ENCODE data around the gene TRMT6.

Gene TRMT6

DNA sequence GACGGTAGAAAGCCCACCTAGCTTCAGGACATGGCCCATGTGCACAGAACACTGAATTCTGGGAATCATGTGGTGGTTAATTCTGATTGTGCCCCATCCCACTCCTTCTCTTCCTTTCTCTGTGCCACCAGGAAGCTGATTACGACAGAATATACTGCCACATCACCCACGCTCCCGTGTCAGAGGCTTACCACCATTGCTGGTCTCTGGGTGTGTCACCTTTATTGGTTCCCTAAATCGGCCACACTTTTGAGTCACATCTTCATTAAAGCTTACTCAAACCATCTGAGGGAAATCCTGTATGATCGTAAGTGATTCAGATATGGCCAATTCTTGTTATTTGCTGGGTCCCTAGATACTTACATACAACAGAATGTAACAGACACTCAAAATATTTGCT lies 3.1 kb downstream of the TRMT6 start:
- 97% methylated on average over 6 of the region's 6 CpGs for WGBS
- no peak overlapping the region for H3K27ac ChIP-seq (ENCODE audit: low read depth, low read length)

DNA sequence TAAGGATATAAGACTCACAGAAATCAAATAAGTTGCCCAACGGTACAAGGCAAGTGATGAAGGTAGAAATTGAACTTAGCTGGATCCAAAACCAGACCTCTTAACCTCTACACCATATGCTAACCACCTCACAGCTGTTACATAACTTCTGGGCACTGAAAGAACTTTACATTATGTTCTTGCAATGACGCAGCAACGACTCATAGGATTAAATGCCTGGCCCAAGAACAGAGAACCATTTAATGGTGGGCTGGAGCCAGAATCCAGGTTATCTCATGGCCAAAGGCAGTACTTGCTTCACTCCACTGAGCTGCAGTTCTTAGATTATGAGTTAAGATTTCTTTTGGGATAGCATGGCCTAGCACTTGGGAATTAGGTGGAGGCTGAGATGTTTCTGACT lies 4.4 kb downstream of the TRMT6 start:
- no peaks in the 10 kb centered on the region for H3K27me3 ChIP-seq (ENCODE audit: insufficient read depth, low read length)
- no peak overlapping the region for H3K27ac ChIP-seq (ENCODE audit: low read depth, low read length)
- no peaks in the 10 kb centered on the region for H3K9me3 ChIP-seq (ENCODE audit: insufficient read depth, low read depth, low read length)
- peaks cover 6% of the 10 kb centered on the region; the same call in 1 of the 2 replicates for H3K4me1 ChIP-seq (ENCODE audit: insufficient read depth, low read length)
- H3K9ac ChIP-seq (ENCODE audit: low read depth, low read length), result no peak overlapping the region
- 97% methylated on average over 3 of the region's 3 CpGs for whole genome bisulfite sequencing
- H3K36me3 ChIP-seq (ENCODE audit: insufficient read depth, low read length), result peaks cover 75% of the 10 kb centered on the region
- no peak overlapping the region for H3K4me3 ChIP-seq (ENCODE audit: low read length)

More for the DNA sequence above, 3.1 kb downstream of the TRMT6 start:
- H3K27me3 ChIP-seq (ENCODE audit: insufficient read depth, low read length), result no peaks in the 10 kb centered on the region
- no peak overlapping the region for H3K9ac ChIP-seq (ENCODE audit: low read depth, low read length)
- peaks cover 67% of the 10 kb centered on the region for H3K36me3 ChIP-seq (ENCODE audit: insufficient read depth, low read length)
- no peaks in the 10 kb centered on the region for H3K9me3 ChIP-seq (ENCODE audit: insufficient read depth, low read depth, low read length)
- no peak overlapping the region for H3K4me3 ChIP-seq (ENCODE audit: low read length)
- peaks cover 13% of the 10 kb centered on the region; the same call in 1 of the 2 replicates for H3K4me1 ChIP-seq (ENCODE audit: insufficient read depth, low read length)

DNA sequence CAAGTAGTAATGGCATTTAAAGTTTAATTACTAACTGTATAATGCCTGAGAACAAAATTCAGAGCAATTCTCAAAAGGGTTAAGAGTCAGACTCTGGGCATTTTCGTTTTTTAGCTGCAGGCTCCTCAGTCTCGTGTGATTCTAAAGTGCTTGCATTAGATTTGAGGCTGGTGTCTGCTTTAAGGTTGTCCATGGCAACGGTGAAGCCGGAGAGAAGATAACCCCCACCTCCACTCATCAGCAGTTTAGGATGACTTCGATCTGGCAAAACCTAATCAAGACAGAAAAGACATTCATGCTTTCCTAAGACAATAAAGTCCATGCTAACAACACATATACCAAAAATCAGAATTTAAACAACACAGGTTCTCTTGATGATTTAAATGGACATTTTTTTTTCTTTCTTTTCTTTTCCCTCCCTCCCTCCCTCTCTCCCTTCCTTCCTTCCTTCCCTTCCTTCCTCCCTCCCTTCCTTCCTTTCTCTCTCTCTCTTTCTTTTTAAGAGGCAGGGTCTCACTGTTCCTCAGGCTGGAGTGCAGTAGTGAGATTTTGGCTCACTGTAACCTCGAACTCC lies 11.8 kb downstream of the TRMT6 start:
- Histone ChIP-seq H3K4me1 (ENCODE audit: insufficient read depth, low read length) (no peaks in the 10 kb centered on the region), H3K27me3 (ENCODE audit: insufficient read depth, low read length) (no peaks in the 10 kb centered on the region), H3K36me3 (ENCODE audit: insufficient read depth, low read length) (peaks cover 61% of the 10 kb centered on the region), H3K9me3 (ENCODE audit: insufficient read depth, low read depth, low read length) (no peaks in the 10 kb centered on the region), H3K9ac (ENCODE audit: low read depth, low read length) (no peak overlapping the region), H3K4me3 (ENCODE audit: low read length) (no peak overlapping the region), H3K27ac (ENCODE audit: low read depth, low read length) (no peak overlapping the region)
- 93% methylated on average over 6 of the region's 6 CpGs for WGBS

DNA sequence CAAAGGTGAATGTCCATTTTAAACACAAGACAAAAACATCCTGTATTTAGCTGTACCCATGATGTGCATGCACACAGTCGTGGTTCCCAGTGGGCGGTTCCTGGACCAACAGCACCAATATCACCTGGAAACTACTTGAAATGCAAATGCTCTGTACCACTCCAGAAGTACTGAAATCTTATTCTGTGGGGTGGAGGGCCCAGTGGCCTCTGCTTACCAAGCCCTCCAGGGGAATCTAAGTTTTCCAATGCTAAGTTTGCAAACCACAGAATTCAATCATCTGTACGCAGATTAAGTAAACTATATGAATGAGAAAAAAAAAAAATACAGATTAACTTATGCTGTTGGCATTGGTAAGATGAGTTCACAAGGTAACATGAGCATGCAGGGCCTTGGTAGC lies 14.1 kb downstream of the TRMT6 start:
- Histone ChIP-seq H3K27me3 (ENCODE audit: insufficient read depth, low read length) (no peaks in the 10 kb centered on the region), H3K9ac (ENCODE audit: low read depth, low read length) (no peak overlapping the region), H3K4me3 (ENCODE audit: low read length) (no peak overlapping the region), H3K36me3 (ENCODE audit: insufficient read depth, low read length) (peaks cover 38% of the 10 kb centered on the region), H3K4me1 (ENCODE audit: insufficient read depth, low read length) (no peaks in the 10 kb centered on the region), H3K27ac (ENCODE audit: low read depth, low read length) (no peak overlapping the region), H3K9me3 (ENCODE audit: insufficient read depth, low read depth, low read length) (no peaks in the 10 kb centered on the region)
- WGBS, result 92% methylated on average over 2 of the region's 3 CpGs

GRCh38 chr20:5935384-5935783 lies 14.9 kb downstream of the TRMT6 start:
- no CpG with 5 or more reads among the region's 1 CpG for WGBS
- Histone ChIP-seq H3K4me1 (ENCODE audit: insufficient read depth, low read length) (no peaks in the 10 kb centered on the region), H3K27ac (ENCODE audit: low read depth, low read length) (no peak overlapping the region), H3K9me3 (ENCODE audit: insufficient read depth, low read depth, low read length) (no peaks in the 10 kb centered on the region), H3K36me3 (ENCODE audit: insufficient read depth, low read length) (peaks cover 29% of the 10 kb centered on the region), H3K27me3 (ENCODE audit: insufficient read depth, low read length) (no peaks in the 10 kb centered on the region), H3K4me3 (ENCODE audit: low read length) (no peak overlapping the region), H3K9ac (ENCODE audit: low read depth, low read length) (no peak overlapping the region)

DNA sequence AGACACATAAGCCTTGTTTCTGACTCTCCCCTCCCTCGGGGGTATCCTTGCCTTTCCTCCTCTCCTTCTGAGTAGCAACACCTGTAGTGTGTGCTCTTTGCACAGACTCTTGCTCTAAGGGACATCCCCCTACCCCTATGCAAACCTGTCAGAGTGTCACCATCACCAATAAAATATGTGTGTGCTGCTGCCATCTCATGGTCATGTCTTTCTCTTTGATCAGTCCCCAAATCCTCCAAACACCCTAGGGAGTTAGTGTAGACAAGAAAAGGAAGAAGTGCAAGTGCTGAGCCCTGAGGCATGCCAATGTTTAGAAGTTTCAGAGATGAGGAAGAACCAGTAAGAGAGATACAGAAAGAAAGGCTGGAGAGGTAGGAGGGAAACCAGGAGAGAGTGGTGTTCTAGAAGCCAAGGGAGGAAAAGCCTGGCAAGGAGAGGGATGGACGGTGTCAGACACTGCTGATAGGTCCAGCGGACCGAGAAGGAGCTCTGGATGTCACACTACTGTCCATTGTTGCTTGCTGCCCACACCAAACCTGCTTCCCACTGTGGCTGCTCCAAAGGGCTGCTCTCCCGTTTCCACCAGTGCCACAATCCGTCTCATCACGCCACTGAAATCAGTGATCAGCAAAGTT lies 16.4 kb downstream of the TRMT6 start:
- no peak overlapping the region for H3K9ac ChIP-seq (ENCODE audit: low read depth, low read length)
- no peaks in the 10 kb centered on the region for H3K27me3 ChIP-seq (ENCODE audit: insufficient read depth, low read length)
- H3K9me3 ChIP-seq (ENCODE audit: insufficient read depth, low read depth, low read length), result no peaks in the 10 kb centered on the region
- H3K27ac ChIP-seq (ENCODE audit: low read depth, low read length), result no peak overlapping the region
- H3K36me3 ChIP-seq (ENCODE audit: insufficient read depth, low read length), result peaks cover 15% of the 10 kb centered on the region
- H3K4me3 ChIP-seq (ENCODE audit: low read length), result no peak overlapping the region
- no peaks in the 10 kb centered on the region for H3K4me1 ChIP-seq (ENCODE audit: insufficient read depth, low read length)
- WGBS, result 84% methylated on average over 7 of the region's 7 CpGs

- WGBS, result 93% methylated on average over 3 of the region's 3 CpGs
- H3K27ac ChIP-seq (ENCODE audit: low read depth, low read length), result no peak overlapping the region
These were observed 17.5 kb downstream of the TRMT6 start for GRCh38 chr20:5932796-5933195.

DNA sequence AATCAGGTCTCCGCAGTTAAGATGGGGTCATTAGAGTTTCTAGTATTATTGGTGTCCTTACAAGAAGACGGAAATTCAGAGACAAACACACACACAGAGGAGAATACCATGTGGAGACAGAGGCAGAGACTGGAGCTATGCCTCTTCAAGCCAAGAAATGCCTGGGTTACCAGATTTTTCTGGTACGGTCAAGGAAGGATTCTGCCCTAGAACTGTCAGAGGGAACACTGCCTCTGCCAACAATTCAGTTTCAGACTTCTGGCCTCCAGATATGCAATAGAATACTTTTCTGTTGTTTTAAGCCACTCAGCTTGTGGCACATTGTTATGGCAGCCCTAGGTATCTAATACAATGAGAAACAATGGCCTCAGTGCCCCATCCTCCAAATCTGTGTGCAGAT lies 18.9 kb downstream of the TRMT6 start:
- Histone ChIP-seq H3K27ac (ENCODE audit: low read depth, low read length) (no peak overlapping the region), H3K27me3 (ENCODE audit: insufficient read depth, low read length) (no peaks in the 10 kb centered on the region), H3K4me1 (ENCODE audit: insufficient read depth, low read length) (no peaks in the 10 kb centered on the region), H3K9ac (ENCODE audit: low read depth, low read length) (no peak overlapping the region), H3K9me3 (ENCODE audit: insufficient read depth, low read depth, low read length) (no peaks in the 10 kb centered on the region), H3K4me3 (ENCODE audit: low read length) (no peak overlapping the region), H3K36me3 (ENCODE audit: insufficient read depth, low read length) (no peaks in the 10 kb centered on the region)
- 92% methylated on average over 3 of the region's 3 CpGs for WGBS

More at GRCh38 chr20:5932796-5933195, 17.5 kb downstream of the TRMT6 start:
- Histone ChIP-seq H3K9me3 (ENCODE audit: insufficient read depth, low read depth, low read length) (no peaks in the 10 kb centered on the region), H3K36me3 (ENCODE audit: insufficient read depth, low read length) (peaks cover 5% of the 10 kb centered on the region), H3K27me3 (ENCODE audit: insufficient read depth, low read length) (no peaks in the 10 kb centered on the region), H3K9ac (ENCODE audit: low read depth, low read length) (no peak overlapping the region), H3K4me3 (ENCODE audit: low read length) (no peak overlapping the region), H3K4me1 (ENCODE audit: insufficient read depth, low read length) (no peaks in the 10 kb centered on the region)

DNA sequence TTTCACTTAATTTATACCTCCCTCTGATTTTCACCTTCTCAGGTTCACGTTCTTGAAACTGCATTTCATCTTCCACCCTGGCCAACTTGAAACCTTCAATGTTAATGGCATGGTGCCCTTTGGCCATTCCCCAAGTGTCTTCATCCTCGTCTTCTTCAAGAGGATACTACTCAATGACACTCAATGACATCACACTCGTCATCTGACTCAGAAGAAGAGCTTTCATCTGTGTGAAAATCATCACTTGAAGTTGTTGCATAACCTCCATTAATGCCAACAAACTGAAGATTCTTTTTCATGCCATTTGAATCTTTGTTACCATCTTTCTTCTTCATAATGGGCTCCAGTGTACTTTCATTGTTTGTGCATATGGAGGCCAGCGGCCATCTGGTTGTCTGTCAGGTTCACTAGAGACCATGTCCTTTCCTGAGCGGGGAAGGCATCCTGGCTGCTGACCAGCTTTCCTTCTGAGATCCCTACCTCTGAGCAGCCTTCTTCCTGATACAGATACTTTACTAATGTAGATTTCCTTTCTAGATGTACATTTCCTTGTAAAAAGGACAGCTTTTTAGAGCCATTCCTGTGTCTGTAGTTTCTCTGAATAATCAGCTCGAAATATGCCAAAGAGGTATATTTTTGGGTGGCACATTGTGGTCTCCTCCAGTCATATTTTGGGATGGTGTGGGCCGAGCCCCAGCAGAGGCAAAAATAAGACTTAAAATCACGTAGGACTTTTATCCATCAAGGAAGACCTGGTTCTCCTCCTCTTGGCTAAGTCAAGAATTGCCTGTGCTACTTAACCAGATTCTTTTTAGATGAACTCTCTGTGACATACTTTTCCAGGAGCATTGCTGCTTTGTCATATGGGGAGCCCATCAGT lies 21.3 kb downstream of the TRMT6 start:
- Histone ChIP-seq H3K4me3 (ENCODE audit: low read length) (no peak overlapping the region), H3K9ac (ENCODE audit: low read depth, low read length) (no peak overlapping the region), H3K27me3 (ENCODE audit: insufficient read depth, low read length) (no peaks in the 10 kb centered on the region), H3K36me3 (ENCODE audit: insufficient read depth, low read length) (no peaks in the 10 kb centered on the region), H3K27ac (ENCODE audit: low read depth, low read length) (no peak overlapping the region), H3K4me1 (ENCODE audit: insufficient read depth, low read length) (no peaks in the 10 kb centered on the region), H3K9me3 (ENCODE audit: insufficient read depth, low read depth, low read length) (no peaks in the 10 kb centered on the region)
- WGBS, result 86% methylated on average over 8 of the region's 8 CpGs

DNA sequence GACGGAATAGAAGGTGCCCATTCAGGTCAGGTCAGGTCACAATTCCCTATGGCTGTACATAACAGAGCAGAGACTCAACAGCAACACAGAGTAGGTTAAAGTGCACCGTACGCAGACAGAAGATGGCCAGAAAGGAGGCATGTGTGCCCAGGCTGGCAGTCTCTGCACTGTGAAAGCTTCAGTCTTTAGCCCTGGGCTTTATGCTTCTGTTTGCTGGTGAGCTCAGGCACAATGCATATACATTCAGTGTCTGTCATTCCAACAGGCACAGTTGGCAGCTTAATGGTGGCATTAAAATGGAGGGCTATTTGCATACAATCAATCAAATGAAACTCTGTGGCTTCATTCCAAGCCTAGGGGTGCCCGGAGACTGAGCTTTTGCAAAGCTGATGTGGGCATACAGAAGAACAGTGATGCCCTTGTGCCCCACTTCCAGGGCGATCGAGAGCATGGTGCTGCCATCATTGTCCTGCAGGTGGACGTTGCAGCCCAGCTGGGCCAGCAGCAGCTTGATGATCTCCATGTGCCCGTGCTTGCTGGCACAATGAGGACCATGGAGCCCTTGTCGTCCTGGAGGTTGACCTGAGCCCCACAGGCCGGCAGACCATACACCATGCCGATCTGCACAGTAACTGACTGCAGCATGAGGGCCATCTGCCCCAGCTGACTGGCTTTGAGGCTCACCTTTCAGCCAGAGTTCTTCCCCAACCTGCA lies 22.4 kb downstream of the TRMT6 start:
- Histone ChIP-seq H3K27me3 (ENCODE audit: insufficient read depth, low read length) (no peaks in the 10 kb centered on the region), H3K36me3 (ENCODE audit: insufficient read depth, low read length) (no peaks in the 10 kb centered on the region), H3K4me1 (ENCODE audit: insufficient read depth, low read length) (no peaks in the 10 kb centered on the region), H3K9ac (ENCODE audit: low read depth, low read length) (no peak overlapping the region), H3K4me3 (ENCODE audit: low read length) (no peak overlapping the region), H3K9me3 (ENCODE audit: insufficient read depth, low read depth, low read length) (no peaks in the 10 kb centered on the region), H3K27ac (ENCODE audit: low read depth, low read length) (no peak overlapping the region)
- WGBS, result 90% methylated on average over 11 of the region's 11 CpGs

- Histone ChIP-seq H3K9me3 (ENCODE audit: insufficient read depth, low read depth, low read length) (no peaks in the 10 kb centered on the region), H3K36me3 (ENCODE audit: insufficient read depth, low read length) (no peaks in the 10 kb centered on the region), H3K9ac (ENCODE audit: low read depth, low read length) (no peak overlapping the region), H3K27me3 (ENCODE audit: insufficient read depth, low read length) (no peaks in the 10 kb centered on the region), H3K4me3 (ENCODE audit: low read length) (no peak overlapping the region), H3K4me1 (ENCODE audit: insufficient read depth, low read length) (no peaks in the 10 kb centered on the region), H3K27ac (ENCODE audit: low read depth, low read length) (no peak overlapping the region)
- 96% methylated on average over 3 of the region's 3 CpGs for WGBS
These were observed 24.8 kb downstream of the TRMT6 start for GRCh38 chr20:5925551-5925950.
